ENCODE data around the gene DNM2. TPM values are rescaled to one million over a fixed set of nuclear protein-coding genes. Genes with fewer than 3 reads are reported as not detected.

DNM2 gene
- total and polyA plus RNA-seq, 8 donors, result 77.8 to 541 (median 277) TPM

- WGBS, 5 donors, result 86 to 92% (median 90%) methylated on average over 12 to 25 of the region's 25 CpGs
- Histone ChIP-seq H3K27me3 (no peaks in the 10 kb centered on the region), H3K4me3 (no peak overlapping the region), H3K36me3 (peaks cover 80 to 100% (median 99%) of the 10 kb centered on the region in 4 donors), H3K4me1 (peaks cover 0 to 7% (median 0%) of the 10 kb centered on the region in 4 donors), H3K9me3 (no peaks in the 10 kb centered on the region), H3K27ac (no peak overlapping the region)
- intact Hi-C loops (cut with DNase I; ENCODE audit: low total_unique reads), result no loop called here
- no peak for DNase-seq
- TF ChIP-seq EP300 (IDR thresholded peaks at IDR 0.05) (no peak), POLR2A (IDR thresholded peaks at IDR 0.05) (no peak)
Measured at GRCh38 chr19:10687518-10688288, 30.2 kb upstream of the DNM2 start.

GRCh38 chr19:10688545-10689280, 29.2 kb upstream of the DNM2 start:
- DNase-seq, result no peak
- H3K4me1 ChIP-seq, result peaks cover 0 to 7% (median 0%) of the 10 kb centered on the region in 4 donors
- H3K27ac ChIP-seq, result no peak overlapping the region
- no peaks in the 10 kb centered on the region for H3K9me3 ChIP-seq
- H3K4me3 ChIP-seq, result no peak overlapping the region
- intact Hi-C loops (cut with DNase I; ENCODE audit: low total_unique reads), result no loop called here
- WGBS, 5 donors, result 90 to 94% (median 92%) methylated on average over 19 to 27 of the region's 27 CpGs
- TF ChIP-seq, protein P1, sequence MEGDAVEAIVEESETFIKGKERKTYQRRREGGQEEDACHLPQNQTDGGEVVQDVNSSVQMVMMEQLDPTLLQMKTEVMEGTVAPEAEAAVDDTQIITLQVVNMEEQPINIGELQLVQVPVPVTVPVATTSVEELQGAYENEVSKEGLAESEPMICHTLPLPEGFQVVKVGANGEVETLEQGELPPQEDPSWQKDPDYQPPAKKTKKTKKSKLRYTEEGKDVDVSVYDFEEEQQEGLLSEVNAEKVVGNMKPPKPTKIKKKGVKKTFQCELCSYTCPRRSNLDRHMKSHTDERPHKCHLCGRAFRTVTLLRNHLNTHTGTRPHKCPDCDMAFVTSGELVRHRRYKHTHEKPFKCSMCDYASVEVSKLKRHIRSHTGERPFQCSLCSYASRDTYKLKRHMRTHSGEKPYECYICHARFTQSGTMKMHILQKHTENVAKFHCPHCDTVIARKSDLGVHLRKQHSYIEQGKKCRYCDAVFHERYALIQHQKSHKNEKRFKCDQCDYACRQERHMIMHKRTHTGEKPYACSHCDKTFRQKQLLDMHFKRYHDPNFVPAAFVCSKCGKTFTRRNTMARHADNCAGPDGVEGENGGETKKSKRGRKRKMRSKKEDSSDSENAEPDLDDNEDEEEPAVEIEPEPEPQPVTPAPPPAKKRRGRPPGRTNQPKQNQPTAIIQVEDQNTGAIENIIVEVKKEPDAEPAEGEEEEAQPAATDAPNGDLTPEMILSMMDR (IDR thresholded peaks at IDR 0.05), result no peak
- TF ChIP-seq POLR2AphosphoS5 (IDR thresholded peaks at IDR 0.05), result no peak
- TF ChIP-seq EP300 (IDR thresholded peaks at IDR 0.05), result no peak
- TF ChIP-seq POLR2A (IDR thresholded peaks at IDR 0.05), result no peak
- peaks cover 69 to 94% (median 92%) of the 10 kb centered on the region in 4 donors for H3K36me3 ChIP-seq
- H3K27me3 ChIP-seq, result no peaks in the 10 kb centered on the region

DNA sequence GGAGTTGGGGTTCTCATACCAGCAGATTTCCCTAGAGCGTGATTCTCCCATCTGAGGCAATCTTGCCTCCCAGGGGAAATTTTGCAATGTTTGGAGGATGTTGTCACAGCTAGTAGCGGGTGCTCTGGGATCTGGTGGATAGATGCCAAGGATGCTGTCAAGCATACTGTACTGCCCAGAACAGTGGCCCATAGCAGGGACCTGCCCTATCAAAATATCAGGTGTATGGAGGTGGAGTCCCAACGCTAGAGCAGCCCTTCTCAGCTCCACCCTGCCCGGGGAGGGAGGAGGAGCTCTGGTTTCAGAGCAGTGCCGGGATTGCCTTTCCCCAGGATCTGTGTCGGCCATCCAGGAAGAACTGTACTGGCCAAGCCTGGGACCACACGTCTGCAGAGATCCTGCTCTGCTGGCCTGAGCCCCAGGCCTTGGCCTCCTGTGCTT, 27.5 kb upstream of the DNM2 start:
- peaks cover 56 to 78% (median 76%) of the 10 kb centered on the region in 4 donors for H3K36me3 ChIP-seq
- H3K4me1 ChIP-seq, result peaks cover 4 to 14% (median 5%) of the 10 kb centered on the region in 4 donors
- intact Hi-C loops (cut with DNase I; ENCODE audit: low total_unique reads), result no loop called here
- DNase-seq, result peak in 1 of 2 donors; percentile 59
- H3K27me3 ChIP-seq, result no peaks in the 10 kb centered on the region
- WGBS, 5 donors, result 36 to 60% (median 47%) methylated on average over 7 of the region's 7 CpGs
- H3K4me3 ChIP-seq, result no peak overlapping the region
- TF ChIP-seq EP300 (IDR thresholded peaks at IDR 0.05) (no peak), POLR2AphosphoS5 (IDR thresholded peaks at IDR 0.05) (no peak), POLR2A (IDR thresholded peaks at IDR 0.05) (no peak)
- TF ChIP-seq, protein P1 (IDR thresholded peaks at IDR 0.05), result no peak
- no peak overlapping the region for H3K27ac ChIP-seq
- no peaks in the 10 kb centered on the region for H3K9me3 ChIP-seq

DNA sequence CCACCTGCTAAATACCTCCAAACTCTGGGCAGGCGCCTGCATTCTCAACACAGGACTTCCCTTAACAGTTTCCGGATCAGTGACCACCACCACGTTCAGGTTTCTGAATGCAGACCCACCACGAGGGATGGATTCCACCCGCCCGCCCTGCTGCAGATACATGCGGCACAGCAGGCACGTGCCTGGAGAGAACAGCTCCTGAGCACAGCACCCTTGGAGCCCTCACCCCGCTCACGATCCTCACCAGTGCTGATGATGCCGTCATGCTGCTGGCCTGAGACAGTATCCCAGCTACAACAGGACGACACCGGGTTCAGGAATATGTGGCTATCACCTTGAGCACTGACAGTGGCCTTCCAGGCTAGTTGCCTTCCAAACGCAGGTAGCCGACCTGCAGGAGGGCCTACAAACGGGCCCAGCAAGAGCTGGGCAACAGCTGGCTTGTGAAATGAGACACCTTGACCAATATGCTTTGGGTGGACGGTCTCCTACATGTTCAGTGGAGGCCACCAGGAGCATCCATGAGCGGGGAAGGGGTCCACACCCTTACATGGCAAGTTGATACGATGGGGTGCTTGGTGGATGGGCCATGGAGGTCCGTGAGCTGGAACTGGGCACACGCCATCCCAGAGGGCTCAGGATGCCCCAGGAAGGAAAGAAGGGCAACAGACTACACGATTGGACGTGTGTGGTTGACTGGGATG, 26.5 kb upstream of the DNM2 start:
- TF ChIP-seq POLR2A (IDR thresholded peaks at IDR 0.05), result no peak
- TF ChIP-seq EP300 (IDR thresholded peaks at IDR 0.05), result no peak
- TF ChIP-seq, protein P1 (IDR thresholded peaks at IDR 0.05), result no peak
- TF ChIP-seq POLR2AphosphoS5 (IDR thresholded peaks at IDR 0.05), result no peak
- H3K4me1 ChIP-seq, result peaks cover 12 to 23% (median 15%) of the 10 kb centered on the region in 4 donors
- no peaks in the 10 kb centered on the region for H3K9me3 ChIP-seq
- WGBS, 5 donors, result 85 to 88% (median 86%) methylated on average over 22 to 23 of the region's 23 CpGs
- intact Hi-C loops (cut with DNase I; ENCODE audit: low total_unique reads), result no loop called here
- no peaks in the 10 kb centered on the region for H3K27me3 ChIP-seq
- no peak overlapping the region for H3K27ac ChIP-seq
- DNase-seq, result no peak
- H3K36me3 ChIP-seq, result peaks cover 47 to 69% (median 66%) of the 10 kb centered on the region in 4 donors
- H3K4me3 ChIP-seq, result no peak overlapping the region
